Stimulated activated CD8-positive, alpha-beta memory T cell treated with anti-CD3 and anti-CD28 coated beads, Interleukin-12 subunit alpha, Interleukin-12 subunit beta, amount 100 ng/mL, for 24 hours (primary cell): ENCODE data around the gene C1R.

ENCODE experiments used
- DNase-seq: peaks from one replicate; pipeline ENCODE4 v3.0.0-alpha.2; 2020; ENCODE audit errors: extremely low read depth

Gene C1R

DNA sequence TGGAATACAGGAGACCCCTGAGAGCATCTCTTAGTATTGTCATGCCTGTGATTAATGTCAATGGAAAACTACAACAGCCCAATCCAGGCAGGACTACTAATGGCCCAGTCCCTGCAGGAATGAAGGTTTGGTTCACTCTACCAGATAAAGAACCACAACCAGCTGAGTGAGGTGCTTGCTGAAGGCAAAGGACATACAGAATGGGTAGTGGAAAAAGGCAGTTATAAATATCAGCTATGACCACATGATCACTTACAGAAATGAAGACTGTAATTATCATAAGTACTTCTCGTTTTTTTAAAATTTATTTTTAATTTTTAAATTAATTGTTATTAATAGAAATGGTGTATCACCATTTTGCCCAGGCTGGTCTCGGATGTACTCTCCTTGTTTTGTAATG is 56.8 kb downstream of the C1R start:
- DNase-seq = no peak

DNA sequence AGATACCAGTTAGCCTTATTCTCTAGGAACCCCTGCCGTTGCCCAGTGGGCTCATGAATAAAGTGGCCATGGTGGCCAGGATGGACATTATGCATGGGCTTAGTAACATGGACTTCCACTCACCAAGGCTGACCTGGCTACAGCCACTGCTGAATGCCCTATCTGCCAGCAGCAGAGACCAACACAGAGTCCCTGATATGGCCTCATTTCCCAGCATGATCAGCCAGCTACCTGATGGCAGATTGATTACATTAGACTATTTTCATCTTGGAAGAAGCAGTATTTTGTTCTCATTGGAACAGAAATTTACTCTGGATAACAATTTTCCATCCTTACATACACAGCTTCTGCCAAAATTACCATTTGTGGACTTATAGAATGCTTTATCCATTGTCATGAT is 57.8 kb downstream of the C1R start:
- DNase-seq = no peak

DNA sequence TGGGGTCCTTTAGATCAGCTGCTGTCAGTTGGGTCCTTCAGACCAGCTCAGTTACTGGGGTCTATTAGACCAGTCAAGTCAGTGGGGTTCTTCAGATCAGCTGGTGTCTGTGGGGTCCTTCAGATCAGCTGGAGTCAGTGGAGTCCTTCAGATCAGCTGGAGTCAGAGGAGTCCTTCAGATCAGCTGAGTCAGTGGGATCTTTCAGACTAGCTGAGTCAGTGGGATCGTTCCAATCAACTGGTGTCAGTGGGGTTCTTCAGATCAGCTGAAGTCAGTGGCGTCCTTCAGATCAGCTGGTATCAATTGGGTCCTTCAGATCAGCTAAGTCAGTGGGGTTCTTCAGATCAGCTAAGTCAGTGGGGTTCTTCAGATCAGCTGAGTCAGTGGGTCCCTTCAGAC is 59.3 kb downstream of the C1R start:
- DNase-seq = no peak

DNA sequence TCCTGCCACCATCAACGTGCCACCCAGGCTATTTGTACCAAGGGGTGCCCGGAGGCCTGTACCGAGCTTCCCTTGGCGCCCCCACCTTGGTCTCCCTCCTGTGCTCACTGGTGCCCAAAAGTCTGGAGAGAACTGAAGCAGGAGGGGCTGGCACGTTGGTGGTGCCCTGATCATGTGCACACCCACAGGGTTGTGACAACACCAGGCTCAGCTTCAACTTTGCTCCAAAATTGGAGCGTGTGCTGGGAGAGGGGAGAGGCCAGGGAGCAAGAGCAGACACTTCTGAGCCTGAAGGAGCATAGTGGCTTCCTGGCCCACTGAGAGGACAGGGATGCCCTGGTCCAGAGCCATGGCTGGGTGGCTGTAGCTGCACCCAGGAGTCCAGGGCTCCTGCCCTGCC is 60.9 kb downstream of the C1R start:
- DNase-seq = no peak
